ENCODE results near the gene LIFR. TPM values are rescaled to one million over a fixed set of nuclear protein-coding genes. Genes with fewer than 3 reads are reported as not detected.

The LIFR gene
- total RNA-seq, 6 donors from 2014 or later = 69.1 to 103 (median 85.8) TPM

GRCh38 chr5:38590838-38591522 is 34.5 kb upstream of the LIFR start:
- Histone ChIP-seq H3K9me3 (no peaks in the 10 kb centered on the region), H3K27me3 (no peaks in the 10 kb centered on the region), H3K36me3 (no peaks in the 10 kb centered on the region), H3K4me1 (peaks cover 0 to 2% (median 0%) of the 10 kb centered on the region in 4 donors), H3K27ac (no peak overlapping the region), H3K4me3 (no peak overlapping the region)
- ATAC-seq (ENCODE audit: low FRiP score in 2 of 2) (no peak), DNase-seq (no peak)
- TF ChIP-seq POLR2A (IDR thresholded peaks at IDR 0.05) (no peak), CTCF (IDR thresholded peaks at IDR 0.05) (no peak), EP300 (IDR thresholded peaks at IDR 0.05) (no peak), POLR2AphosphoS5 (IDR thresholded peaks at IDR 0.05) (no peak)
- WGBS, 2 donors = 61 to 73% methylated on average over 2 of the region's 2 CpGs

- H3K27me3 ChIP-seq = no peaks in the 10 kb centered on the region
- TF ChIP-seq POLR2AphosphoS5 (IDR thresholded peaks at IDR 0.05) = no peak
- TF ChIP-seq CTCF (IDR thresholded peaks at IDR 0.05) = no peak
- no peak for TF ChIP-seq EP300 (IDR thresholded peaks at IDR 0.05)
- ATAC-seq (ENCODE audit: low FRiP score in 2 of 2) = no peak
- no peaks in the 10 kb centered on the region for H3K36me3 ChIP-seq
- no peak for DNase-seq
- 52 to 54% methylated on average over 4 of the region's 4 CpGs for WGBS, 2 donors
- H3K4me1 ChIP-seq = no peaks in the 10 kb centered on the region
- H3K4me3 ChIP-seq = no peak overlapping the region
- no peaks in the 10 kb centered on the region for H3K9me3 ChIP-seq
- H3K27ac ChIP-seq = no peak overlapping the region
These were observed 33.2 kb upstream of the LIFR start for GRCh38 chr5:38589629-38590028.

- TF ChIP-seq POLR2AphosphoS5 (IDR thresholded peaks at IDR 0.05) (no peak), POLR2A (IDR thresholded peaks at IDR 0.05) (no peak), CTCF (IDR thresholded peaks at IDR 0.05) (no peak), EP300 (IDR thresholded peaks at IDR 0.05) (no peak)
- no peaks in the 10 kb centered on the region for H3K36me3 ChIP-seq
- no peaks in the 10 kb centered on the region for H3K27me3 ChIP-seq
- no peak overlapping the region for H3K27ac ChIP-seq
- WGBS, 2 donors = 68 to 73% methylated on average over 6 of the region's 6 CpGs
- H3K9me3 ChIP-seq = no peaks in the 10 kb centered on the region
- ATAC-seq (ENCODE audit: low FRiP score in 2 of 2) (no peak), DNase-seq (no peak)
- H3K4me3 ChIP-seq = no peak overlapping the region
- H3K4me1 ChIP-seq = peaks cover 0 to 4% (median 2%) of the 10 kb centered on the region in 4 donors
These were observed 29.4 kb upstream of the LIFR start for GRCh38 chr5:38585816-38586215.

- 67 to 81% methylated on average over 1 of the region's 1 CpG for WGBS, 2 donors
- no peak overlapping the region for H3K27ac ChIP-seq
- no peaks in the 10 kb centered on the region for H3K27me3 ChIP-seq
- no peak overlapping the region for H3K4me3 ChIP-seq
- no peaks in the 10 kb centered on the region for H3K9me3 ChIP-seq
- DNase-seq (no peak), ATAC-seq (ENCODE audit: low FRiP score in 2 of 2) (no peak)
- peaks cover 0 to 4% (median 2%) of the 10 kb centered on the region in 4 donors for H3K4me1 ChIP-seq
- TF ChIP-seq POLR2A (IDR thresholded peaks at IDR 0.05) (no peak), CTCF (IDR thresholded peaks at IDR 0.05) (no peak), POLR2AphosphoS5 (IDR thresholded peaks at IDR 0.05) (no peak), EP300 (IDR thresholded peaks at IDR 0.05) (no peak)
- no peaks in the 10 kb centered on the region for H3K36me3 ChIP-seq
These were observed 27.1 kb upstream of the LIFR start for GRCh38 chr5:38583500-38583899.

GRCh38 chr5:38582975-38583319 is 26.5 kb upstream of the LIFR start:
- 52 to 58% methylated on average over 5 of the region's 5 CpGs for WGBS, 2 donors
- no peak overlapping the region for H3K4me3 ChIP-seq
- ATAC-seq (ENCODE audit: low FRiP score in 2 of 2) (no peak), DNase-seq (no peak)
- no peaks in the 10 kb centered on the region for H3K9me3 ChIP-seq
- H3K36me3 ChIP-seq = no peaks in the 10 kb centered on the region
- H3K4me1 ChIP-seq = peaks cover 0 to 4% (median 2%) of the 10 kb centered on the region in 4 donors
- TF ChIP-seq CTCF (IDR thresholded peaks at IDR 0.05) (no peak), POLR2AphosphoS5 (IDR thresholded peaks at IDR 0.05) (no peak), POLR2A (IDR thresholded peaks at IDR 0.05) (no peak), EP300 (IDR thresholded peaks at IDR 0.05) (no peak)
- H3K27me3 ChIP-seq = no peaks in the 10 kb centered on the region
- no peak overlapping the region for H3K27ac ChIP-seq
